Left ventricle myocardium superior (tissue), 1 donor: Measurements from ENCODE around the gene SHISAL1. TPM values are rescaled to one million over a fixed set of nuclear protein-coding genes. Genes with fewer than 3 reads are reported as not detected.

ENCODE experiments used
- ATAC-seq: fragments of 200-7000 bp; cut with Tn5 transposase; one replicate; pipeline ENCODE4 v1.9.1; 2020; ENCODE audit warnings: mild to moderate bottlenecking, moderate library complexity
- DNase-seq: peaks from one replicate; pipeline ENCODE4 v3.0.0-alpha.2; 2020
- intact Hi-C: fragments of 100-400 bp; cut with micrococcal nuclease; formaldehyde crosslinking; loops from one replicate; pipeline ENCODE4 v1.11.0; 2022
- total RNA-seq: library from RNA; stranded (reverse); fragmentation: NEBNext Ultra II Directional; extraction: Animal tissue kit (Norgen Biotek cat#: 25700); gene quantifications from one replicate; pipeline ENCODE4 v1.2.1, GENCODE V29; 2021
- donor health status: DM: no; HTN: yes; CAD: no; lungs with severe emphysema.

Gene SHISAL1
- total RNA-seq, 1 donor from 2014 or later: 0.55 TPM

DNA sequence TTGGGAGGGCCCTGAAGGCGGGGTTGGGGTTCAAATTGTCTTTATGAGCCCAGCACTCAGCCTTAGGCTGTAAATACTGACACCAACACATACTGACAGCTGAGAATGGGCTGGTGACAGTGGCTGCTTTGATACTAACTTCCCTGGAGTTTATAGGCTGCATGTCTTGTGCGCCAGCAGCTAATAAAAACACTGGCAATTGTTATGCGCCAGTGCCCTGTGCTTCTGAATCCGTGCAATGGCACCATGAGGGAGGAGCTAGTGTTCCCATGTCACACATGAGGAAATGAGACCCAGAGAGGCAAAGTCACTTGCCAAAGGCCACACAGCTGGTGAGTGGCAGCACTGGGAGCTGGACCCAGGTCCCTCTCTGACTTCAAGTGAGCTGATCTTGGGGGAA lies 23.8 kb downstream of the SHISAL1 start:
- ATAC-seq (no peak), DNase-seq (no peak)
- intact Hi-C loops: no loop called here

- ATAC-seq: no peak
- no peak for DNase-seq
- intact Hi-C loops: no loop called here
Observed at GRCh38 chr22:44287741-44288140, 25.0 kb downstream of the SHISAL1 start.

DNA sequence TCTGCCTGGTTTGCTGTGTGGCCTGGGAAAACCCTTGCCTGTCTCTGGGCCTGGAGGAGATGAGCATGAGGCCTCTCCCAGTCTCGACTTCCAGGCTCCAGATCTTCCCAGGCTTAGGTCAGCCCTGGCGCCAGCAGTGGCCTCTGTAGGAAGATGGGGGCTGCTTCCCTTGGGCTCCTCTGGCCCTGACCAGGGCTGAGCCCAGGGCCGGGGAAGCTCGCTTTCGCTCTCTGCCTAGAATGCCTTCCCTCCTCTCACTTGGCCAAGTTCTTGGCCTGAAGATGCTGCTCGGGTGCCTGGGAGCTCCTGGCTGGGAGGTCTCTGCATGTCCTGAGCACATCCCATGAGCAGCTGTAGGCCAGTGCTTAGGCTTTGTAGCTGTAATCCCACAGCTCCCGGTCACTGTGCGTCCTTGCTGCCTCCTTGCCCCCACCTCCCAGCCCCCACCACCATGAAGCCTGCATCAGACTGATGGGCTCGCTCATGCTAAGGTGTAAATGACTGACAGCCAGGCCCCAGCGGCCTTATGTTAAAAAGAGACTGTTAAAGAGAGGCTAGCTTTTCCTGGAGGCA lies 25.5 kb downstream of the SHISAL1 start:
- intact Hi-C loops: no loop called here
- ATAC-seq: no peak
- DNase-seq: no peak

DNA sequence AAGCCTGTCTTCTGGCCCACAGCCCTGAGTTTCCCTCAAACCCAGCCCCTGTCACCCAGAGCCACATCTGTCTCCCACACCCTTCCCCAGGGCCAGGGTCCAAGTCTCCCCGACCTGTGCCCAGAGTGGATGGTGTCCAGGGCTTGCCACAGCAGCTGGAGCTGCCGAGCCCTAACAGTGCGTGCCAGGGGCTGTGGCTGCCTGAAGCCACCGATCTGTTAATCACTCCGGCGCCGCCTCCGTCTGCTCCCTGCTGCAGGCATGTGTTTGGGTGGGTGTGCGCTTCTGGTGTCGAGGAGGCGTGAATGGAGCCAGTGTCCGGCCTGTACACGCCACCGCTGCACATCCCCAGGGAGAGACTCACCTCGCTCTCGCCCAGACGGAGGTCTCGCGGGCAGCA lies 26.1 kb downstream of the SHISAL1 start:
- no peak for ATAC-seq
- DNase-seq: no peak
- intact Hi-C loops: no loop called here

GRCh38 chr22:44284711-44285110 lies 28.0 kb downstream of the SHISAL1 start:
- DNase-seq (no peak), ATAC-seq (no peak)
- intact Hi-C loops: no loop called here

DNA sequence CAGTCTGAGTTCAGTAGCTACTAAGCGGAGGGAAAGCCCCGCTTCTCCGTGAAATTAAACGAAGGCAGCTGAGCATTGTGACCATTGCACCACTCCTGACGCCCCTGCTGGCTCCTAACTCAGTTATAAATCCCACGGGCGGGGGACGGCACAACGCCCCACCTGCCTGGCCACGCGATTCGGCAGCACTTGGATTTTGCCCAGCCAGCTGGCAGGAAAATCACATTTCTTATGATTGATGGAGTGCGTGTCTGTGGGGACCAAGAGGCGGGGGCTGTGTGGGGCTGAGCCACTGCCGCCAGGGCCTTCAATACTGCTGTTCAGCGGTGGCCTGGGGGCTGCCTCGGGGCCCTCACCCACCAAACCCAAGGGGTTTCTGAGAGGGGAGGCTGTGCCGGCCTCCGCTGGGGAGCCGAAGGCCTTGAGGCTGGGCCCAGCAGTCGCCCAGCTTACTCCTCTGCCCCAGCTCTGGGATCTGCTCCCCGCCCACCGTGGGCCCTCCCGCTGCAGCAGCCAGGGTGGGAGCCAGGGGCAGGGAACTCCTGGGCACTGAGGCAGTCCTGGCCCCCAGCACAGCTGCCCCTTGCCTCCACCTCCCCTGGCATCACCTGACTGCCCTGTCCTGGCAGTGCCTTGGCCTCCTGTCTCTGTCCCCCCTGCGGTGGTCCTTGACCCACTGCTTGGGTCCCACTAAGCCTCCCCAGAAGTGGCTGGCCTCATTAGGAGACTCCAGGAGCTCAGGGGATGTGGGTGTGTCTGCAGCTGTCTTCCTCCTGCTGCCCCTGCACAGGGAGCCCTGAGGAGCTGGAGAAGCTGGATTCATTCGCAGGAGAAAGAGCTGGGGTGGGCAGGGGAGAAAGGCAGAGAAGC lies 30.7 kb downstream of the SHISAL1 start:
- no peak for DNase-seq
- intact Hi-C loops: no loop called here
- no peak for ATAC-seq

GRCh38 chr22:44280665-44281188 lies 32.0 kb downstream of the SHISAL1 start:
- ATAC-seq: no peak
- intact Hi-C loops: no loop called here
- no peak for DNase-seq

GRCh38 chr22:44279069-44279360 lies 33.7 kb downstream of the SHISAL1 start:
- DNase-seq (no peak), ATAC-seq (no peak)
- intact Hi-C loops: no loop called here

DNA sequence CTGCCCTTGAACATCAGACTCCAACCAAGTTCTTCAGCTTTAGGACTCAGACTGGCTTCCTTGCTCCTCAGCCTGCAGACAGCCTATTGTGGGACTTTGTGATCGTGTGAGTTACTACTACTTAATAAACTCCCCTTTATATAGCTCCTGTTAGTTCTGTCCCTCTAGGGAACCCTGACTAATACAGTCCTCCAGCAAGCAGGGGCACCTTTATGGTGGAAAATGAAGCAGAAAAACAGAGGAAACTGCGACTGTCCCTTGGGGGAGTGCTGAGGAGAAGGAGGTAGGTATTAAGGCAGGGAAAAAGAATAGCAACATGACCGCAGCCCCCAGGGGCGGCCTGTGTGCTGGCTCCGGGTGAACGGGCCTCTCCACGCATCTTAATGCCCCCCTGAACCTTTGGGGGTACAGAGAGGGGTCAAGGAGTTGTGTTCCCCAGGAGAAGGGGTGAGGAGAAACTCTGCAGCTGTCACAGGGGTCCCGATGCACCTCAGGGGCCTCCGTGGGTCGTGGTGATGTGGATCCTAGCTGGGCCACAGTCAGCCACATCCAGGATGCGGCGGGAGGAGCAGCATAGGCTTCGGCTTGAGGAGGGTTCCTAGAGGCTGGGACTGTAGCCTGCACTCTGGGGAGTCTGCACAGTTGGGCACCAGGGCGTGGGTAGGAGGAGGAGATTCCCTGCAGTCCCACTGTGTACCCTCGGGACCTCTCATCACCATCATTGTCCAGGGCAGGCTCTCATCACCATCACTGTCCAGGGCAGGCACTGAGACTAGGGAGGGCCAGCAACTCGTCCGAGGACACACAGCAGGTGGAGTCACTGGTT lies 34.3 kb downstream of the SHISAL1 start:
- ATAC-seq (no peak), DNase-seq (no peak)

GRCh38 chr22:44277386-44278135 lies 35.2 kb downstream of the SHISAL1 start:
- intact Hi-C loops: no loop called here
- ATAC-seq (no peak), DNase-seq (no peak)

More for the DNA sequence above, 34.3 kb downstream of the SHISAL1 start:
- intact Hi-C loops: no loop called here

DNA sequence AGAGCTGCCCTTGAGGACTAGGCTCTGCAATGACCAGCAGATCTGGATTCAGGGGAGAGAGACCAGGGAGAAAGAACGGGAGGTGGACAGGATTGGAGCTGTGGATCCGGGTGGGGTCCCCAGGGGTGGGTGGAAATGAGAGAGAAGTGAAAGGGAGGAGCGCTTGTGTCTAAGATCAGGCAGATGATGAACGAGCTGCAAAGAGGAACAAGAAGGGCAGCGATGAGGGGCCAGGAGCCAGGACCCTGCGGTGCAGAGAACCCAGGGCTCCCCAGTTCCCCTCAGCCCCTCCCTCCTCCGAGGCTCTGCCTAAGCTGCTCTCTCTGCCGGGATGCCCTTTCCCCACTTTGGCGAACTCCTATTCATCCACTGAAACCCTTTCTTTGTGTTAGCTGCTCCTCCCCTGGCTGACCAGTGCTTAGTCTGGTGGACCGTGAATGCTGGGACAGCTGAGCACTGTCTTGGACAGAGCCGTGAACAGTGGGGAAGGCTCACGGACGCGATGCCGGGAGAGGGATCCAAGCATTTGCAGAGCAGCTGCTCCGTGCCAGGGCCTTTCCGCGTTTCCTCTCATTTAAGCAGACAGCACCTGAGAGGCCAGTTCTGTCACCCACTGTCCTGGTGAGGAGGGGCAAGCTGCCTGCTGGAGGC lies 35.9 kb downstream of the SHISAL1 start:
- intact Hi-C loops: no loop called here
- DNase-seq (no peak), ATAC-seq (no peak)

- no peak for ATAC-seq
- DNase-seq: no peak
- intact Hi-C loops: no loop called here
Observed at GRCh38 chr22:44276041-44276440, 36.7 kb downstream of the SHISAL1 start.

GRCh38 chr22:44275631-44275995 lies 37.1 kb downstream of the SHISAL1 start:
- intact Hi-C loops: no loop called here
- ATAC-seq: no peak
- DNase-seq: no peak

DNA sequence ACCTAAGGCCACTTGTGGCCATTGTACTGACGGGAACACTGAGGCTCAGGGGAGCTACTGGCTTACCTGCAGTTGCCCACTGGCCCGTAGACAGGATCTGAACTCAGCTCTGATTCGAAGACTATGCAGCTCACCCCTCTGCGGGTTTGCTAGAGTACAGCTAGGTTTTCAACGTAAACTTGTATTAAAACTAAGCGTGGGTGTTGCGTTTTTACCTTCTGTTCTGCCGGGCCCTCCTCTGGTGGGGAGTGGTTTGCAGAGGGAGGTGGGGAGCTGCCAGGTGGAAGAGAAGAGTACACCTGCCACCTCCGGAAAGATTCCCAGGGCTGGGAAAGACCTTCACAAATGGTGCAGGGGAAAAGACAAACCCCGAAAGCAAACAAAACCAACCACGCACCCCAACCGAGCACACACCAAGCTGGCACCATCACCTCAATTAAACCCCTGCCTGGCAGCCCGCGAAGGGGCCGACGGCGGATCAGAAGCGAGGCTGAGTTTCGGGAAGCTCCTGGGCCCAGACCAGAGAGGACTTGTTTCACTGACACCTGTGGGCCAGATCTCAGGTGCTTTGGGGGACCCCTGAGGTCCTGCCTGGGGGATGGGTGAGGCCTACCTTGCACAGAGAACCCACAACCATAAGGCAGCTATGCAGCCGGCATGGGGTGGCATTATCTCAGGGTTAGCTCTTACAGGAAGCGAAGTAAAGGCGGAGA lies 37.7 kb downstream of the SHISAL1 start:
- ATAC-seq (no peak), DNase-seq (no peak)
- intact Hi-C loops: no loop called here

- ATAC-seq (no peak), DNase-seq (no peak)
- intact Hi-C loops: no loop called here
Observed at GRCh38 chr22:44273175-44273574, 39.6 kb downstream of the SHISAL1 start.

DNA sequence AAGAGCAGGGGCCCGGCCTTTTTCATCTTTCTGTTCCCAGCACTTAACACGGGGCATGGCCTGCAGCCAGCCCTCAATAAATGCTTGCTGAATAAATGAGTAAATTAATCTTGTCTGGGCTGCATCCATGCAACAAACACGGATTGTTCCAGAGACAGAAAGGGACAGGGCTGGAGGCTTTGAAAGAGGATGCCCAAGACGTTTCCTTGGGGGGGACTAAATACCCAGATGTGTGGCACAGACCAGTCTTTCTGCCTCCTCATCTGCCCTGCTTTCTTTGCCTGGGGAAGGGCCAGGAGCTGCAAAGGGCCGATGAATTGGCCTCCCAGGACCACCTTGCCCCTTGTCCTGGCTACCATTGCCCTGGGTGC lies 40.4 kb downstream of the SHISAL1 start:
- DNase-seq: no peak
- no peak for ATAC-seq
- intact Hi-C loops: no loop called here

DNA sequence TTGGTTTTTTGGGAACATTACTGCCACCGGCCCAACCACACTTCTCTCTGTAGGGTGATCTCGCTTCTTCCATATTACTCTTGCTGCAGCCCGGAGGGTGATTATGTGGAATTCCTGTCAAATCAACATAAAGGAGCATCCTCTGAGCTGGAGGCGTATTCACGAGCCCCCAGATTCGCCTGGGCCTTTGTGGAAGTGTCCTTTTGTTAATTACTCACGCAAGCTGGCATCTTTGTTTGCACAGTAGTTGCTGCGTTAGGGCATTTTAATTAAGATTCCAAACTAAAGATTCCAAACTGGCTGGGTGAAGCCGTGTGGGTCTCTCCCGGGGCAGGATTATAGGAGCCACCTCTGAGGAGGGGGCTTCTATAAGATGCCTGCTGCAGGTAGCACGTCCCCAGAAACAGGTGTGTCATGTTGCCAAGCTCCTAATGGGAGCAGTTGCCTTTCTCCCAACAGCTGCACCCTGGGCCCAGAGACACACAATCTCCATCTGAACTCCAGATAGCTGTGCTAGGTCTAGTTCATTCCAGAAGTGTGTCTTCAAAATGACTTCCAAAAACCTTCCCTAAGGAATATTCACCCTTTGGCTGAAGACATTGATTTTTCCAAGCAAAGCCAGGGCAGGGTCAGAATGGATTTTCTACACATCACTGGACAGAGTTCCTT lies 40.9 kb downstream of the SHISAL1 start:
- intact Hi-C loops: no loop called here
- DNase-seq: no peak
- ATAC-seq: no peak

DNA sequence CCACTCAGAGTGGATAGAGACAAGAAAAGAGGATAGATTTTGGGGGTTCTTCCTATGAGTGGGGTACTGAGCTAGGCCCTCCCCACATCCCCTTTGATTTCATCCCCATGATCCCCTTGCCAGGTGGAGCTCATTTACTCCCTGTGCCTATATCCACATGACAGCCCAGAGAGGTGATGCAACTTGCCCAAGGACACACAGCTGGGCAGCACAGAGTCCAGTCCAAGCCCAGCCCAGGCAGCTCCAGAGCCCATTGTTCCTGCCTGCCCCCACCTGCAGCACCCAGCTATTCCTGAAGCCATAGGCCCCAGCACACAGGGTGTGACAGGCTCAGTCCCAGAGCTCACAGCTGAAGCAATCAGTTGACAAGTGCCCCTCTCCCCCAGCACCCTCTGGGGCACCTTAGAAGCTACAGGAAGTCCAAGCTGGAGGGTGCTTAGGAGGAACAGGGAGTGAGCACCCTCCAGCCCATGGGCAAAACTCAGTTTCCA lies 41.7 kb downstream of the SHISAL1 start:
- no peak for DNase-seq
- no peak for ATAC-seq
- intact Hi-C loops: no loop called here
